ENCODE measurements around the gene BLACAT1. TPM values are rescaled to one million over a fixed set of nuclear protein-coding genes. Genes with fewer than 3 reads are reported as not detected.

Gene BLACAT1
- total RNA-seq, 1 experiment from 2014 or later = 13.5 TPM

DNA sequence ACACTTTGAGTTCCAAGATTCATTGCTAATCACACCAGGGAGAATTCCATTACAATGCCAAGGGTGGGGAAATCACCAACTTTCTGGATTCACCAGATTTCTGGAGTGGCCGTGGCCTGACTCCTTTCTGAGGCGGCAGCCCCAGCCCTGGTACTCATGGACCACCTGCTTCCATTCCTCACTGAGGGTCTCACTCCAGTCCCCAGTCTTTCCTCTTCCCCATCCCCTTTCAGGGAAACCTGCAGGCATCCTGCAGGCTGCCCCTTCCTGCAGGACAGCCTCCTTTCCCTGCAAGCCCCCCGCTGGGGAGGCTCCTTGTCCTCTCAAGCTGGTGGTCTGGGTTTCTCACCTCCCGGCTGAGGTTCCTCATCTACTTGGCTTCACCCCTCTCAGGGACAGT, 35.9 kb upstream of the BLACAT1 start:
- no peaks in the 10 kb centered on the region for H3K9me3 ChIP-seq (ENCODE audit: insufficient read depth, low read depth)
- no peaks in the 10 kb centered on the region for H3K27me3 ChIP-seq (ENCODE audit: insufficient read depth, low read depth)
- intact Hi-C loops (cut with micrococcal nuclease; ENCODE audit: unreplicated experiment) = loop anchor here (2.0 kb wide), 1 partner anchor 25 kb away; no protein-coding TSS in a partner anchor
- H3K27ac ChIP-seq = no peak overlapping the region
- H3F3A ChIP-seq (ENCODE audit: insufficient read depth, low read depth) = peaks cover 3% of the 10 kb centered on the region; the same call in 1 of the 2 replicates
- H2AFZ ChIP-seq = no peak overlapping the region
- H4K20me1 ChIP-seq (ENCODE audit: insufficient read depth) = no peaks in the 10 kb centered on the region
- no peaks in the 10 kb centered on the region for H3K9me2 ChIP-seq (ENCODE audit: insufficient read depth)
- H3K4me3 ChIP-seq = no peak overlapping the region
- TF ChIP-seq, protein P1, sequence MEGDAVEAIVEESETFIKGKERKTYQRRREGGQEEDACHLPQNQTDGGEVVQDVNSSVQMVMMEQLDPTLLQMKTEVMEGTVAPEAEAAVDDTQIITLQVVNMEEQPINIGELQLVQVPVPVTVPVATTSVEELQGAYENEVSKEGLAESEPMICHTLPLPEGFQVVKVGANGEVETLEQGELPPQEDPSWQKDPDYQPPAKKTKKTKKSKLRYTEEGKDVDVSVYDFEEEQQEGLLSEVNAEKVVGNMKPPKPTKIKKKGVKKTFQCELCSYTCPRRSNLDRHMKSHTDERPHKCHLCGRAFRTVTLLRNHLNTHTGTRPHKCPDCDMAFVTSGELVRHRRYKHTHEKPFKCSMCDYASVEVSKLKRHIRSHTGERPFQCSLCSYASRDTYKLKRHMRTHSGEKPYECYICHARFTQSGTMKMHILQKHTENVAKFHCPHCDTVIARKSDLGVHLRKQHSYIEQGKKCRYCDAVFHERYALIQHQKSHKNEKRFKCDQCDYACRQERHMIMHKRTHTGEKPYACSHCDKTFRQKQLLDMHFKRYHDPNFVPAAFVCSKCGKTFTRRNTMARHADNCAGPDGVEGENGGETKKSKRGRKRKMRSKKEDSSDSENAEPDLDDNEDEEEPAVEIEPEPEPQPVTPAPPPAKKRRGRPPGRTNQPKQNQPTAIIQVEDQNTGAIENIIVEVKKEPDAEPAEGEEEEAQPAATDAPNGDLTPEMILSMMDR (conservative IDR thresholded peaks at IDR 0.05) = no peak
- no peak for TF ChIP-seq EZH2 (IDR thresholded peaks at IDR 0.05; ENCODE audit: low read depth)
- ChIA-PET POLR2A (ENCODE audit: unreplicated experiment) (no interaction called here), CTCF (interaction anchor here (0.6 to 0.7 kb wide), 3 partner anchors 34 to 1223 kb away, joined by 3 to 4 read pairs (median 3); no protein-coding TSS in a partner anchor)
- no peaks in the 10 kb centered on the region for H3K79me2 ChIP-seq (ENCODE audit: low read depth)
- BruUV-seq (replicated peaks) = no TSS peak
- H3K4me2 ChIP-seq = no peak overlapping the region
- H3K4me1 ChIP-seq (replicated peaks; ENCODE audit: insufficient read depth) = peaks cover 20% of the 10 kb centered on the region
- no peak for DNase-seq
- no peaks in the 10 kb centered on the region for H3K36me3 ChIP-seq (ENCODE audit: low read depth)

DNA sequence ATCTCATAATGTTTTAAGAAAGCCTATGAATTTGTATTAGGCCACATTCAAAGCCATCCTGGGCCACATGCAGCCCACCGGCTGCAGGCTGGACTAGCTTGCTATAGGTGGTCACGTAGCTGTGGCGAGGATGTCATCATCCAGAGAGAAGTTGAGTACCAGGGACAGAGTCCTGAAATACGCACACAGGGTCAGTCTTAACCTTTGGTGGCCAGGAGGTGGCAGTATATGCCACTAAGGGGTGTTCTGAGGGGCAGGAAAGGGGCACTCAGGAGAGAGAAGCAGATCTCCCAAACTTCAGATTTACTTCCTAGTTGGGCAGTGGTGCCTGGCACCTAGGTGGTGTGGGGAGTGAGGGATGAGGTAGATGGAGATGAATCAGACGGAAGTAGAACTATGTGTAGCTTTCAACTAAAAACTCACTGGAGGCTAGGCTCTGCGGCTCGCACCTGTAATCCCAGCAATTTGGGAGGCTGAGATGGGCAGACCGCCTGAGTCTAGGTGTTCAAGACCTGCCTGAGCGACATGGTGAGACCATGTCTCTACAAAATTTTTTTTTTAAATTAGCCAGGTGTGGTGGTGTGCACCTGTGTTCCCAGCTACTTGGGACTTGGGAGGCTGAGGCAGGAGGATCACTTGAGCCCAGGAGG, 32.4 kb upstream of the BLACAT1 start:
- Histone ChIP-seq H3K4me3 (no peak overlapping the region), H3K4me2 (no peak overlapping the region), H3K9me3 (ENCODE audit: insufficient read depth, low read depth) (no peaks in the 10 kb centered on the region), H3K27ac (no peak overlapping the region), H4K20me1 (ENCODE audit: insufficient read depth) (no peaks in the 10 kb centered on the region), H3K36me3 (ENCODE audit: low read depth) (no peaks in the 10 kb centered on the region), H3K27me3 (ENCODE audit: insufficient read depth, low read depth) (no peaks in the 10 kb centered on the region), H3K4me1 (replicated peaks; ENCODE audit: insufficient read depth) (peaks cover 15% of the 10 kb centered on the region), H3K9me2 (ENCODE audit: insufficient read depth) (no peaks in the 10 kb centered on the region), H3F3A (ENCODE audit: insufficient read depth, low read depth) (no peaks in the 10 kb centered on the region), H2AFZ (no peak overlapping the region), H3K79me2 (ENCODE audit: low read depth) (no peaks in the 10 kb centered on the region)
- TF ChIP-seq EZH2 (IDR thresholded peaks at IDR 0.05; ENCODE audit: low read depth) = no peak
- TF ChIP-seq, protein P1 (conservative IDR thresholded peaks at IDR 0.05) = peak; percentile 90
- peak; percentile 48 to 62 for DNase-seq
- POLR2A ChIA-PET (ENCODE audit: unreplicated experiment) = no interaction called here
- no TSS peak for BruUV-seq (replicated peaks)
- CTCF ChIA-PET = interaction anchor here (0.5 to 3.6 kb wide), 11 partner anchors 10 to 215 kb away, joined by 3 to 22 read pairs (median 3); no protein-coding TSS in a partner anchor
- intact Hi-C loops (cut with micrococcal nuclease; ENCODE audit: unreplicated experiment) = loop anchor here (1.0 to 2.0 kb wide), 2 partner anchors 36 to 169 kb away; no protein-coding TSS in a partner anchor

GRCh38 chr1:205486258-205486657, 30.4 kb upstream of the BLACAT1 start:
- Histone ChIP-seq H2AFZ (no peak overlapping the region), H3K9me3 (ENCODE audit: insufficient read depth, low read depth) (no peaks in the 10 kb centered on the region), H4K20me1 (ENCODE audit: insufficient read depth) (no peaks in the 10 kb centered on the region), H3K36me3 (ENCODE audit: low read depth) (no peaks in the 10 kb centered on the region), H3K27me3 (ENCODE audit: insufficient read depth, low read depth) (no peaks in the 10 kb centered on the region), H3K79me2 (ENCODE audit: low read depth) (no peaks in the 10 kb centered on the region), H3F3A (ENCODE audit: insufficient read depth, low read depth) (no peaks in the 10 kb centered on the region), H3K4me1 (replicated peaks; ENCODE audit: insufficient read depth) (no peaks in the 10 kb centered on the region), H3K4me2 (no peak overlapping the region), H3K4me3 (no peak overlapping the region), H3K9me2 (ENCODE audit: insufficient read depth) (no peaks in the 10 kb centered on the region), H3K27ac (no peak overlapping the region)
- CTCF ChIA-PET = interaction anchor here (0.9 to 2.0 kb wide), 8 partner anchors 36 to 215 kb away, joined by 3 to 24 read pairs (median 4); no protein-coding TSS in a partner anchor
- intact Hi-C loops (cut with micrococcal nuclease; ENCODE audit: unreplicated experiment) = no loop called here
- POLR2A ChIA-PET (ENCODE audit: unreplicated experiment) = no interaction called here
- DNase-seq = no peak
- no TSS peak for BruUV-seq (replicated peaks)
- TF ChIP-seq EZH2 (IDR thresholded peaks at IDR 0.05; ENCODE audit: low read depth) = no peak
- TF ChIP-seq, protein P1 (conservative IDR thresholded peaks at IDR 0.05) = no peak
